ENCODE measurements around the gene SPIRE1. TPM values are rescaled to one million over a fixed set of nuclear protein-coding genes. Genes with fewer than 3 reads are reported as not detected.

Gene SPIRE1
- total RNA-seq, 1 experiment from 2014 or later: 16.6 TPM

DNA sequence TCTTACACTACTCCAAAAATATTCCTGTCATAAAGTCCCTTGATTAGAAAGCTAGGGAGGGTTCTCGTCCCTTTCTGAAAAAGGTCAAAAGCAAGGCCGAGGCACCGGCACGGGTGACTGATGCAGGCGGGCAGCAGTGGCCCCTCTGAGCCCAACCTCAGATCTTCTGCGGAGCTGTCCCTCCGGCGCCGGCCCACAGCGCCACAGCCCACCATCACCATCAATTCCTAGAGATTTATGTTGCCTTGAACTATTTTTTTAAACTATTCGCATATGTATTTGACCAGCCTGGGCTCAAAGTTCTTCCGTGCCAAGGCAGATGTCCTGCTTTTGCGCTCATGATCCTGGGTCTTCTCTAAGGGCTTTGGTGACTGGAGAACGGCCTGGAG is 223.4 kb downstream of the SPIRE1 start:
- Histone ChIP-seq H3K79me1 (ENCODE audit: insufficient read depth, low read depth, low read length, poor library complexity, severe bottlenecking) (no peaks in the 10 kb centered on the region), H2BK5ac (ENCODE audit: insufficient read length, low read length) (no peak overlapping the region), H2BK20ac (ENCODE audit: low read depth, low read length, poor library complexity, severe bottlenecking) (no peak overlapping the region), H4K5ac (ENCODE audit: insufficient read length, low read depth, low read length) (no peak overlapping the region), H3K18ac (ENCODE audit: insufficient read length, low read depth, low read length) (no peak overlapping the region), H2BK120ac (ENCODE audit: low read depth, low read length, poor library complexity, severe bottlenecking) (no peak overlapping the region), H3K14ac (ENCODE audit: insufficient read depth, low read length) (no peak overlapping the region), H4K8ac (replicated peaks; ENCODE audit: insufficient read length, low read depth, low read length) (no peak overlapping the region), H3K4me1 (ENCODE audit: insufficient read depth, low read length) (no peaks in the 10 kb centered on the region), H3K27me3 (ENCODE audit: insufficient read depth, low read length) (no peaks in the 10 kb centered on the region), H2AK5ac (ENCODE audit: insufficient read length, low read length) (no peak overlapping the region), H3K9ac (ENCODE audit: extremely low read depth, insufficient read length, low read length) (no peak overlapping the region), H2BK15ac (ENCODE audit: low read depth, low read length) (no peak overlapping the region), H2AFZ (ENCODE audit: low read length) (no peak overlapping the region), H3T11ph (ENCODE audit: low read length) (no peak overlapping the region), H4K91ac (ENCODE audit: insufficient read length, low read depth, low read length) (no peak overlapping the region), H3K23me2 (ENCODE audit: insufficient read length, low read depth, low read length, poor library complexity, severe bottlenecking) (no peaks in the 10 kb centered on the region), H2BK12ac (ENCODE audit: insufficient read length, low read depth, low read length) (no peak overlapping the region), H3K9me3 (ENCODE audit: control insufficient read depth, low read depth, low read length) (no peaks in the 10 kb centered on the region), H3K79me2 (ENCODE audit: insufficient read depth, low read length) (no peaks in the 10 kb centered on the region), H3K56ac (ENCODE audit: insufficient read length, low read depth, low read length) (no peak overlapping the region), H4K20me1 (ENCODE audit: control insufficient read depth, insufficient read depth, insufficient read length) (no peaks in the 10 kb centered on the region), H3K23ac (ENCODE audit: insufficient read length, low read depth, low read length) (no peak overlapping the region), H3K4ac (ENCODE audit: low read depth, low read length) (no peak overlapping the region), H3K27ac (ENCODE audit: insufficient read length, low read depth, low read length) (no peak overlapping the region), H3K4me2 (ENCODE audit: insufficient read depth, insufficient read length, low read length) (no peak overlapping the region)
- no peak for DNase-seq
- Mint-ChIP-seq H3K9me3 (no peaks in the 10 kb centered on the region), H3K36me3 (ENCODE audit: insufficient read depth in 1 of 3, low read depth in 3 of 3) (peaks cover 7 to 18% (median 17%) of the 10 kb centered on the region in 3 experiments; a peak in 6 of 7 replicates), H3K27me3 (ENCODE audit: low read depth) (no peaks in the 10 kb centered on the region), H3K4me3 (no peak overlapping the region), H3K27ac (peak overlapping the region; percentile 3 to 44 (median 40); a peak in 6 of 7 replicates), H3K4me1 (peaks cover 8% of the 10 kb centered on the region in 2 experiments)
- no CpG with 5 or more reads among the region's 14 CpGs for WGBS (ENCODE audit: extremely low coverage, insufficient read length, low lambda C conversion rate)
- TF ChIP-seq, protein P1, sequence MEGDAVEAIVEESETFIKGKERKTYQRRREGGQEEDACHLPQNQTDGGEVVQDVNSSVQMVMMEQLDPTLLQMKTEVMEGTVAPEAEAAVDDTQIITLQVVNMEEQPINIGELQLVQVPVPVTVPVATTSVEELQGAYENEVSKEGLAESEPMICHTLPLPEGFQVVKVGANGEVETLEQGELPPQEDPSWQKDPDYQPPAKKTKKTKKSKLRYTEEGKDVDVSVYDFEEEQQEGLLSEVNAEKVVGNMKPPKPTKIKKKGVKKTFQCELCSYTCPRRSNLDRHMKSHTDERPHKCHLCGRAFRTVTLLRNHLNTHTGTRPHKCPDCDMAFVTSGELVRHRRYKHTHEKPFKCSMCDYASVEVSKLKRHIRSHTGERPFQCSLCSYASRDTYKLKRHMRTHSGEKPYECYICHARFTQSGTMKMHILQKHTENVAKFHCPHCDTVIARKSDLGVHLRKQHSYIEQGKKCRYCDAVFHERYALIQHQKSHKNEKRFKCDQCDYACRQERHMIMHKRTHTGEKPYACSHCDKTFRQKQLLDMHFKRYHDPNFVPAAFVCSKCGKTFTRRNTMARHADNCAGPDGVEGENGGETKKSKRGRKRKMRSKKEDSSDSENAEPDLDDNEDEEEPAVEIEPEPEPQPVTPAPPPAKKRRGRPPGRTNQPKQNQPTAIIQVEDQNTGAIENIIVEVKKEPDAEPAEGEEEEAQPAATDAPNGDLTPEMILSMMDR (conservative IDR thresholded peaks at IDR 0.05): no peak

Measured in H9 (cell line).